B cell (primary cell): Measurements from ENCODE around the gene ENOPH1. TPM values are rescaled to one million over a fixed set of nuclear protein-coding genes. Genes with fewer than 3 reads are reported as not detected.
"Not testable (repeated sequence)": the region's sequence is repeated elsewhere in the genome, so short reads cannot be mapped to it uniquely, and the experiment has no call there.

ENCODE experiments used
- ATAC-seq: fragments of 200-7000 bp; cut with Tn5 transposase; one replicate; pipeline ENCODE4 v1.10.0; 2021; ENCODE audit warnings: low read depth, mild to moderate bottlenecking, moderate number of reproducible peaks, moderate library complexity
- CTCF ChIA-PET: fragments of 350-600 bp; sonication (Branson Sonifier 250); formaldehyde crosslinking; loops from one replicate; lab custom pipeline; 2021; ENCODE audit warnings: antibody characterized with exemption, inconsistent platforms; lab: Charles Lee
- POLR2A ChIA-PET: fragments of 350-600 bp; sonication (Branson Sonifier 250); formaldehyde crosslinking; loops from one replicate; lab custom pipeline; 2021; ENCODE audit warnings: antibody characterized with exemption; lab: Charles Lee
- DNase-seq: peaks from one replicate; pipeline ENCODE4 v3.0.0; 2013
- H2AFZ ChIP-seq: 2 replicates; pipeline ENCODE4 v1.6.1; 2012; ENCODE audit warnings: mild to moderate bottlenecking, low read depth, low read length; ENCODE audit not compliant: insufficient read depth, poor library complexity, severe bottlenecking
- H3K27ac ChIP-seq, 2 donors: 1 replicate in 1 of 2; 2 replicates in 1 of 2; pipeline ENCODE4 v1.5.1; 2012 to 2013; ENCODE audit warnings: low read length in 2 of 2, mild to moderate bottlenecking in 2 of 2, moderate library complexity in 1 of 2
- H3K27me3 ChIP-seq, 4 experiments: fragments of 200-600 bp in 1 of 4; sonication (generic) in 1 of 4; replicated peaks in 1 of 4; 1 replicate in 2 of 4; 2 replicates in 2 of 4; pipeline versions ENCODE4 v1.6.1 to v1.7.0; 2013 to 2016; ENCODE audit warnings: low read length in 3 of 4, mild to moderate bottlenecking in 2 of 4, mixed read lengths in 1 of 4, moderate library complexity in 1 of 4; ENCODE audit not compliant: insufficient read depth in 4 of 4, control insufficient read depth in 3 of 4; ENCODE audit errors: control extremely low read depth in 1 of 4
- H3K36me3 ChIP-seq, 2 experiments: replicated peaks in 1 of 2; 1 replicate in 1 of 2; 2 replicates in 1 of 2; pipeline versions ENCODE4 v1.6.1 to v1.7.1; 2013; ENCODE audit warnings: low read length in 1 of 2; ENCODE audit not compliant: insufficient read depth in 2 of 2, control insufficient read depth in 1 of 2; ENCODE audit errors: control extremely low read depth in 1 of 2, extremely low read depth in 1 of 2
- H3K4me1 ChIP-seq, 2 donors: fragments of 200-600 bp in 1 of 2; sonication (generic) in 1 of 2; 1 replicate in 1 of 2; 2 replicates in 1 of 2; pipeline versions ENCODE4 v1.5.1 to v1.6.1; 2013 to 2017; ENCODE audit warnings: low read length in 2 of 2; ENCODE audit not compliant: control insufficient read depth in 2 of 2, insufficient read depth in 2 of 2
- H3K4me2 ChIP-seq: replicated peaks from 2 replicates; pipeline ENCODE3; 2012; ENCODE audit warnings: mild to moderate bottlenecking, low read depth, low read length; ENCODE audit not compliant: poor library complexity, severe bottlenecking
- H3K4me3 ChIP-seq, 5 experiments: fragments of 200-600 bp in 1 of 5; sonication (generic) in 1 of 5; 1 replicate in 3 of 5; 2 replicates in 2 of 5; pipeline versions ENCODE4 v1.5.1 to v1.7.0; 2011 to 2016; ENCODE audit warnings: low read length in 4 of 5, mild to moderate bottlenecking in 4 of 5, low read depth in 2 of 5, control low read depth in 1 of 5, moderate library complexity in 1 of 5; ENCODE audit not compliant: insufficient read depth in 1 of 5; ENCODE audit errors: control extremely low read depth in 1 of 5, extremely low read depth in 1 of 5
- H3K79me2 ChIP-seq: fragments of 200-600 bp; sonication (generic); one replicate; pipeline ENCODE4 v1.6.0; 2016; ENCODE audit warnings: low read length; ENCODE audit not compliant: control insufficient read depth, insufficient read depth
- H3K9ac ChIP-seq: fragments of 200-600 bp; sonication (generic); 2 replicates; pipeline ENCODE4 v1.6.1; 2017; ENCODE audit warnings: mild to moderate bottlenecking, low read length, moderate library complexity
- H3K9me3 ChIP-seq, 3 donors: one replicate each; pipeline versions ENCODE4 v1.6.1 to v1.7.1; 2013; ENCODE audit warnings: low read length in 2 of 3; ENCODE audit not compliant: control insufficient read depth in 2 of 3, insufficient read depth in 1 of 3; ENCODE audit errors: control extremely low read depth in 1 of 3
- H4K20me1 ChIP-seq: 2 replicates; pipeline ENCODE4 v1.6.0; 2012; ENCODE audit warnings: mild to moderate bottlenecking, low read length; ENCODE audit not compliant: insufficient read depth, control insufficient read depth, poor library complexity, severe bottlenecking
- H3K27ac Mint-ChIP-seq: one replicate; pipeline ENCODE4 v1.8.0; 2021; ENCODE audit warnings: mixed read lengths
- H3K27me3 Mint-ChIP-seq: one replicate; pipeline ENCODE4 v1.8.0; 2021; ENCODE audit warnings: mixed read lengths
- H3K4me1 Mint-ChIP-seq: one replicate; pipeline ENCODE4 v1.8.0; 2021; ENCODE audit warnings: mixed read lengths
- H3K4me3 Mint-ChIP-seq: one replicate; pipeline ENCODE4 v1.8.0; 2021; ENCODE audit warnings: mixed read lengths
- H3K9me3 Mint-ChIP-seq: one replicate; pipeline ENCODE4 v1.8.0; 2022; ENCODE audit warnings: mixed read lengths; ENCODE audit not compliant: insufficient read depth
- EZH2 ChIP-seq: IDR thresholded peaks from 2 replicates; pipeline ENCODE4 v1.6.1; 2012; ENCODE audit warnings: borderline replicate concordance, low read depth, mild to moderate bottlenecking, moderate library complexity, low read length; ENCODE audit not compliant: insufficient read depth, poor library complexity, severe bottlenecking
- WGBS: methylation state at CpG from one replicate; pipeline ENCODE4 v1.1.5; 2013; ENCODE audit warnings: missing lambda C conversion rate; ENCODE audit not compliant: insufficient coverage; 5-methylcytosine and 5-hydroxymethylcytosine counted together
- intact Hi-C: fragments of 100-400 bp; cut with micrococcal nuclease; formaldehyde crosslinking; loops from one replicate; pipeline ENCODE4 v1.10.0; 2022
- polyA plus RNA-seq: library from polyadenylated mRNA; depleted of rRNA; stranded (reverse); fragments of >200 nt; gene quantifications from 2 replicates; pipeline ENCODE4 v1.2.3, GENCODE V29; 2012
- total RNA-seq, 2 donors: library from RNA; stranded (reverse); fragments of 120-200 nt in 1 of 2; gene quantifications; 1 replicate in 1 of 2; 2 replicates in 1 of 2; pipeline versions ENCODE4 v1.2.3 to v1.2.4, GENCODE V29; 2013 to 2022
- TF ChIP-seq, protein P1 (sequence below): fragments of 200-600 bp; IDR thresholded peaks from one replicate; pipeline ENCODE4 v1.8.0; 2022; ENCODE audit warnings: antibody characterized with exemption, mild to moderate bottlenecking

Gene ENOPH1
- total and polyA plus RNA-seq, 2 donors (not counting 1 experiment from before 2014, with no cell fraction given), result 10.9 to 20.2 TPM

DNA sequence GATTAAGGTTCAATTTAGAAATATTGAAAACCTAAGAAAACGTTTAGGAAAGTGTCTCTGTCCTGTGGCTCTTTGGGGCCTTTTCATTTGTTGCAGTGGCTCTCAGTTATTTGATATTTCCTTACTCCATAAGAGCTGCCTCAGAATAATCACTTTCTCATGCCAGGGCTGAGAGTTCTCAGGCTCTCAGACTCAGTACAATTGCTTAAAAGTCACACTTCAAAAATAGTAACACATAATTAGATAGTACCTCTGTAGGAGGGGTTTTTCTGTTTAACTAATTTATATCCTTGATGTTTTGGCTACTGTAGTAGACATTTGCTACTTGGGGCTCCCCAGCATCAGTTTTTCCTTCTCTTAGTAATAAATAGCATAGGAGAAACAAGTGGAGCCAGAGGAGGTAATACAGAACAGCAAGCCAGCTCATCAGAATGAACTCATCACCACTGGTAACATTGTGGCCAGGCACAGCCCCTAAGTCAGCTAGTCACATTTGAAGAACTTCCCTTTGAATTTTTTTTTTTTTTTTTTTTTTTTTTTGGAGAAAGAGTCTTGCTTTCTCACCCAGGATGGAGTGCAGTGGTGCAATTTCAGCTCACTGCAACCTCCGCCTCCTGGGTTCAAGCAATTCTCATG lies 48.6 kb upstream of the ENOPH1 start:
- DNase-seq (no peak), ATAC-seq (no peak)
- Histone ChIP-seq H3K79me2 (peaks cover 5% of the 10 kb centered on the region), H3K4me1 (peaks cover 10 to 14% of the 10 kb centered on the region in 2 donors), H3K36me3 (no peaks in the 10 kb centered on the region), H3K4me2 (no peak overlapping the region), H3K9me3 (peaks cover 0 to 16% (median 6%) of the 10 kb centered on the region in 3 donors), H2AFZ (no peak overlapping the region), H3K9ac (no peak overlapping the region), H3K27ac (no peak overlapping the region), H3K4me3 (no peak overlapping the region), H3K27me3 (no peaks in the 10 kb centered on the region), H4K20me1 (no peaks in the 10 kb centered on the region)
- Mint-ChIP-seq H3K27me3 (no peaks in the 10 kb centered on the region), H3K4me1 (peaks cover 14% of the 10 kb centered on the region), H3K4me3 (no peak overlapping the region), H3K27ac (no peak overlapping the region), H3K9me3 (peaks cover 3% of the 10 kb centered on the region)
- TF ChIP-seq EZH2, result no peak
- TF ChIP-seq, protein P1, sequence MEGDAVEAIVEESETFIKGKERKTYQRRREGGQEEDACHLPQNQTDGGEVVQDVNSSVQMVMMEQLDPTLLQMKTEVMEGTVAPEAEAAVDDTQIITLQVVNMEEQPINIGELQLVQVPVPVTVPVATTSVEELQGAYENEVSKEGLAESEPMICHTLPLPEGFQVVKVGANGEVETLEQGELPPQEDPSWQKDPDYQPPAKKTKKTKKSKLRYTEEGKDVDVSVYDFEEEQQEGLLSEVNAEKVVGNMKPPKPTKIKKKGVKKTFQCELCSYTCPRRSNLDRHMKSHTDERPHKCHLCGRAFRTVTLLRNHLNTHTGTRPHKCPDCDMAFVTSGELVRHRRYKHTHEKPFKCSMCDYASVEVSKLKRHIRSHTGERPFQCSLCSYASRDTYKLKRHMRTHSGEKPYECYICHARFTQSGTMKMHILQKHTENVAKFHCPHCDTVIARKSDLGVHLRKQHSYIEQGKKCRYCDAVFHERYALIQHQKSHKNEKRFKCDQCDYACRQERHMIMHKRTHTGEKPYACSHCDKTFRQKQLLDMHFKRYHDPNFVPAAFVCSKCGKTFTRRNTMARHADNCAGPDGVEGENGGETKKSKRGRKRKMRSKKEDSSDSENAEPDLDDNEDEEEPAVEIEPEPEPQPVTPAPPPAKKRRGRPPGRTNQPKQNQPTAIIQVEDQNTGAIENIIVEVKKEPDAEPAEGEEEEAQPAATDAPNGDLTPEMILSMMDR, result no peak
- POLR2A ChIA-PET, result no interaction called here
- CTCF ChIA-PET, result interaction anchor here (0.9 to 1.5 kb wide), 3 partner anchors 21 to 97 kb away, joined by 3 to 6 read pairs (median 5); no protein-coding TSS in a partner anchor
- intact Hi-C loops, result no loop called here
- WGBS, result 100% methylated on average over 1 of the region's 2 CpGs

DNA sequence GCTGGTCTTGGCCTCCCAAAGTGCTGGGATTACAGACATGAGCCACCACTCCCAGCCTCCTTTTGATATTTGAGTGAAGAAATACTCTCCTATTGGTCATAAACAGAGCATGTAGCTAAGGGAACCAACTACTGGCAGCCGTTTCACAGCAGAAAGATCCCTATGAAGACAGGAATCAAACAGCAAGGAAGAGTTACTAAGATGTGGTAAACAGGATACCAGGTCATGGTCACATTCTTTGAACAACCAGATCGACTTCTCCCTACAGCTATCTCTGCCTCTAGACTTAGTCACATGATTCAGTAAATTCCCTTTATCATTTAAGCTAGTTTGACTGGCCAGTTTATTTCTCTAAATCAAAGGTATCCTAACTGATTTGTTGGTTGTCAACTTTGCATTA lies 47.6 kb upstream of the ENOPH1 start:
- Histone ChIP-seq H4K20me1 (no peaks in the 10 kb centered on the region), H3K27me3 (no peaks in the 10 kb centered on the region), H3K79me2 (peaks cover 5% of the 10 kb centered on the region), H3K36me3 (no peaks in the 10 kb centered on the region), H2AFZ (peak overlapping the region; percentile 3), H3K4me2 (peak overlapping the region; percentile 6), H3K9me3 (peaks cover 0 to 16% (median 6%) of the 10 kb centered on the region in 3 donors), H3K4me3 (no peak overlapping the region), H3K27ac (peak overlapping the region; percentile 38 to 59), H3K4me1 (peaks cover 10 to 14% of the 10 kb centered on the region in 2 donors), H3K9ac (no peak overlapping the region)
- DNase-seq (peak; percentile 48), ATAC-seq (peak; percentile 24)
- no CpG with 5 or more reads among the region's 2 CpGs for WGBS
- Mint-ChIP-seq H3K27ac (peak overlapping the region; percentile 76), H3K4me3 (peak overlapping the region; percentile 20), H3K27me3 (no peaks in the 10 kb centered on the region), H3K9me3 (peaks cover 3% of the 10 kb centered on the region), H3K4me1 (peaks cover 12% of the 10 kb centered on the region)
- TF ChIP-seq EZH2, result no peak
- TF ChIP-seq, protein P1, result no peak
- intact Hi-C loops, result no loop called here
- ChIA-PET CTCF (no interaction called here), POLR2A (interaction anchor here (0.6 kb wide), 1 partner anchor 235 kb away, joined by 6 read pairs; no protein-coding TSS in a partner anchor)

DNA sequence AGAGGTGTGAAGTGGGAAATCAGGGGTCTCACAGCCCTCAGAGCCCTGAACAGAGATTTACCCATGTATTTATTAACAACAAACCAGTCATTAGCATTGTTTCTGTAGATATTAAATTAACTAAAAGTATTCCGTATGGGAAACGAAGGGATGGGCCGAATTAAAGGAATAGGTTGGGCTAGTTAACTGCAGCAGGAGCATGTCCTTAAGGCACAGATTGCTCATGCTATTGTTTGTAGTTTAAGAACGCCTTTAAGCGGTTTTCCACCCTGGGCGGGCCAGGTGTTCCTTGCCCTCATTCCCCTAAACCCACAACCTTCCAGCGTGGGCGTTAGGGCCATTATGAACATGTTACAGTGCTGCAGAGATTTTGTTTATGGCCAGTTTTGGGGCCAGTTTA lies 44.1 kb upstream of the ENOPH1 start:
- DNase-seq, H3K9me3 Mint-ChIP-seq, intact Hi-C loops, H3K9ac ChIP-seq, H2AFZ ChIP-seq, H3K9me3 ChIP-seq, H3K27me3 ChIP-seq, H3K27ac Mint-ChIP-seq, POLR2A ChIA-PET, H3K4me3 ChIP-seq, H3K36me3 ChIP-seq, H3K4me3 Mint-ChIP-seq, H3K79me2 ChIP-seq, H3K27me3 Mint-ChIP-seq, H4K20me1 ChIP-seq, H3K4me2 ChIP-seq, H3K27ac ChIP-seq, ATAC-seq: not testable (repeated sequence)
- H3K4me1 Mint-ChIP-seq, result peaks cover 12% of the 10 kb centered on the region
- CTCF ChIA-PET, result interaction anchor here (1.3 kb wide), 1 partner anchor 25 kb away, joined by 5 read pairs; no protein-coding TSS in a partner anchor
- WGBS, result no CpG with 5 or more reads among the region's 8 CpGs
- peaks cover 10 to 14% of the 10 kb centered on the region in 2 donors for H3K4me1 ChIP-seq
